ENCODE results near the gene ZNF423.

DNA sequence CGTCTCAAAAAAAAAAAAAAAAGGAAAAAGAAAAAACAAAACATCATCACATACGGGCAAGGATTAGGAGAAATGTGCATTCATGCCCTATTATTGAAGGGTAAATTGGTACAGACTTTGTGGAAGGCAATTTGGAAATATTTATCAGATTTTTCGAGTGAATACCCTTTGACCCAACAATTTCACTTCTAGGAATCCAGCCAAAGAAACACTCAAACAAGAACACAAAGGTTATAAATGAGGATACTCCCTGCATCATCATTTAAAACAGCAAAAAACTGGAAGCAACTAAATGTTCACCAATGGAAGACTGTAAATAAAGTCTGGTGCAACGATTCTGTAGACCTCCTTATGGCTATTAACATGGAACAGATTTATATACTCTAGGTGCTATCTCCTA lies 12.9 kb downstream of the ZNF423 start:
- TF ChIP-seq, protein P1, sequence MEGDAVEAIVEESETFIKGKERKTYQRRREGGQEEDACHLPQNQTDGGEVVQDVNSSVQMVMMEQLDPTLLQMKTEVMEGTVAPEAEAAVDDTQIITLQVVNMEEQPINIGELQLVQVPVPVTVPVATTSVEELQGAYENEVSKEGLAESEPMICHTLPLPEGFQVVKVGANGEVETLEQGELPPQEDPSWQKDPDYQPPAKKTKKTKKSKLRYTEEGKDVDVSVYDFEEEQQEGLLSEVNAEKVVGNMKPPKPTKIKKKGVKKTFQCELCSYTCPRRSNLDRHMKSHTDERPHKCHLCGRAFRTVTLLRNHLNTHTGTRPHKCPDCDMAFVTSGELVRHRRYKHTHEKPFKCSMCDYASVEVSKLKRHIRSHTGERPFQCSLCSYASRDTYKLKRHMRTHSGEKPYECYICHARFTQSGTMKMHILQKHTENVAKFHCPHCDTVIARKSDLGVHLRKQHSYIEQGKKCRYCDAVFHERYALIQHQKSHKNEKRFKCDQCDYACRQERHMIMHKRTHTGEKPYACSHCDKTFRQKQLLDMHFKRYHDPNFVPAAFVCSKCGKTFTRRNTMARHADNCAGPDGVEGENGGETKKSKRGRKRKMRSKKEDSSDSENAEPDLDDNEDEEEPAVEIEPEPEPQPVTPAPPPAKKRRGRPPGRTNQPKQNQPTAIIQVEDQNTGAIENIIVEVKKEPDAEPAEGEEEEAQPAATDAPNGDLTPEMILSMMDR (IDR thresholded peaks at IDR 0.05 in 2 of 3, conservative IDR thresholded peaks at IDR 0.05 in 1 of 3; ENCODE audit: insufficient read depth in 2 of 3, low read depth in 1 of 3, low read length in 3 of 3): no peak
- TF ChIP-seq, protein P2, sequence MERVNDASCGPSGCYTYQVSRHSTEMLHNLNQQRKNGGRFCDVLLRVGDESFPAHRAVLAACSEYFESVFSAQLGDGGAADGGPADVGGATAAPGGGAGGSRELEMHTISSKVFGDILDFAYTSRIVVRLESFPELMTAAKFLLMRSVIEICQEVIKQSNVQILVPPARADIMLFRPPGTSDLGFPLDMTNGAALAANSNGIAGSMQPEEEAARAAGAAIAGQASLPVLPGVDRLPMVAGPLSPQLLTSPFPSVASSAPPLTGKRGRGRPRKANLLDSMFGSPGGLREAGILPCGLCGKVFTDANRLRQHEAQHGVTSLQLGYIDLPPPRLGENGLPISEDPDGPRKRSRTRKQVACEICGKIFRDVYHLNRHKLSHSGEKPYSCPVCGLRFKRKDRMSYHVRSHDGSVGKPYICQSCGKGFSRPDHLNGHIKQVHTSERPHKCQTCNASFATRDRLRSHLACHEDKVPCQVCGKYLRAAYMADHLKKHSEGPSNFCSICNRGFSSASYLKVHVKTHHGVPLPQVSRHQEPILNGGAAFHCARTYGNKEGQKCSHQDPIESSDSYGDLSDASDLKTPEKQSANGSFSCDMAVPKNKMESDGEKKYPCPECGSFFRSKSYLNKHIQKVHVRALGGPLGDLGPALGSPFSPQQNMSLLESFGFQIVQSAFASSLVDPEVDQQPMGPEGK (CRISPR knock-in tag; IDR thresholded peaks at IDR 0.05; ENCODE audit: borderline replicate concordance): no peak
- no peak for TF ChIP-seq BACH1 (tag; IDR thresholded peaks at IDR 0.05)
- TF ChIP-seq EZH2 (IDR thresholded peaks at IDR 0.05; ENCODE audit: borderline replicate concordance, low read depth, low read length): no peak
- no peak for TF ChIP-seq POLR2A (conservative IDR thresholded peaks at IDR 0.05)
- TF ChIP-seq YY1 (IDR thresholded peaks at IDR 0.05; ENCODE audit: borderline replicate concordance in 1 of 3, control insufficient read depth in 1 of 3, extremely low read depth in 1 of 3, insufficient read depth in 3 of 3, insufficient read length in 1 of 3, insufficient replicate concordance in 2 of 3, low read depth in 1 of 3, low read length in 2 of 3): no peak
- no peak for TF ChIP-seq ZNF778 (CRISPR knock-in tag; IDR thresholded peaks at IDR 0.05)
- TF ChIP-seq EP300 (IDR thresholded peaks at IDR 0.05; ENCODE audit: low read length): no peak
- no peak for TF ChIP-seq NFRKB (IDR thresholded peaks at IDR 0.05; ENCODE audit: low read depth)
- no peak for TF ChIP-seq EHMT2 (IDR thresholded peaks at IDR 0.05)
